NOMO-1 treated with DMSO at 0.1 percent for 48 hours (cell line): ENCODE results near the gene JUNB.
A peak's percentile ranks its signal among the peaks of the same experiment; 100 is the strongest.

Source experiments
- DNase-seq: peaks from one replicate; lab custom pipeline; 2025; ENCODE audit not compliant: unreplicated experiment; lab: John Stamatoyannopoulos, UW

JUNB gene

GRCh38 chr19:12791345-12792050, at the start of gene JUNB:
Gene JUNB (plus strand): TSS chr19:12791486. CDS start chr19:12791772, 286 bp downstream.
- DNase-seq: peak; percentile 91

- no peak for DNase-seq
Measured at GRCh38 chr19:12745166-12745897, 46.0 kb upstream of the JUNB start.

GRCh38 chr19:12748489-12748888, 42.8 kb upstream of the JUNB start:
- DNase-seq: no peak

GRCh38 chr19:12749938-12750521, 41.3 kb upstream of the JUNB start:
- DNase-seq: peak; percentile 6

- no peak for DNase-seq
Measured at GRCh38 chr19:12750851-12751250, 40.4 kb upstream of the JUNB start.

GRCh38 chr19:12751635-12752034, 39.7 kb upstream of the JUNB start, which contains the start of gene BEST2:
Gene BEST2 (plus strand): TSS chr19:12751791. CDS start chr19:12752593, 802 bp downstream.
- no peak for DNase-seq

- no peak for DNase-seq
Measured at GRCh38 chr19:12752056-12752781, 39.1 kb upstream of the JUNB start.

GRCh38 chr19:12754465-12755196, 36.7 kb upstream of the JUNB start:
- no peak for DNase-seq

GRCh38 chr19:12756150-12756883, 35.0 kb upstream of the JUNB start:
- DNase-seq: no peak

GRCh38 chr19:12757544-12758274, 33.6 kb upstream of the JUNB start:
- DNase-seq: peak; percentile 57

- DNase-seq: no peak
Measured at GRCh38 chr19:12759686-12760085, 31.6 kb upstream of the JUNB start.

GRCh38 chr19:12763100-12763499, 28.2 kb upstream of the JUNB start:
- no peak for DNase-seq

GRCh38 chr19:12764698-12765097, 26.6 kb upstream of the JUNB start:
- no peak for DNase-seq

GRCh38 chr19:12766051-12766521, 25.2 kb upstream of the JUNB start:
- DNase-seq: peak; percentile 44

- DNase-seq: no peak
Measured at GRCh38 chr19:12767150-12767549, 24.1 kb upstream of the JUNB start.

- DNase-seq: no peak
Measured at GRCh38 chr19:12767666-12768065, 23.6 kb upstream of the JUNB start.

- DNase-seq: no peak
Measured at GRCh38 chr19:12769689-12770088, 21.6 kb upstream of the JUNB start.

- DNase-seq: no peak
Measured at GRCh38 chr19:12770922-12771321, 20.4 kb upstream of the JUNB start.

- DNase-seq: no peak
Measured at GRCh38 chr19:12772323-12772722, 19.0 kb upstream of the JUNB start.
